ENCODE results near the gene RAB9A. TPM values are rescaled to one million over a fixed set of nuclear protein-coding genes. Genes with fewer than 3 reads are reported as not detected.

RAB9A gene
- polyA plus RNA-seq, 3 donors: 22.9 to 29.3 (median 25.4) TPM

DNA sequence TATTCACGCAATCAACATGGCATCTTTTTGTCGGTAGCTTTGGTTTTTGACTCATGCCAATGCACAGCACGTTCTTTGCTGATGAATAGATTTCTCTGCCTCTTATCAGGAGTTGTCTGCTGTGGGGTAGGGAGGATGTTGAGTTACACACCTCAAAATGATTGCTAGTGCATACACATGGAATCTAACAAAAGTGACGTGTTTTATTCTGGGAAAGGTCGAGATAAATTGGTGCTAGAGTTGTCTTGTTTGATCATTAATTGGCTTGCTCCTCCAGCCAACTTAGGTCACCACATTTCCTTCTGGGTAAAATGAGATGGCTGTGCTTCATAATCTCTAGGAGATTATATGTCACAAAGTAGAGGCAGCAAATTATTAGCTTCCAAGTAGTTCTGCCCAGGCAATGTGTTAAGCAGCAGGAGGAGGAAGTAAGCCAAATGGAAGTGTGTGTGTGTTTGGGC is 3.9 kb downstream of the RAB9A start:
- DNase-seq (ENCODE audit: extremely low read depth in 1 of 11, low read depth in 9 of 11, low spot score in 4 of 11): no peak

DNA sequence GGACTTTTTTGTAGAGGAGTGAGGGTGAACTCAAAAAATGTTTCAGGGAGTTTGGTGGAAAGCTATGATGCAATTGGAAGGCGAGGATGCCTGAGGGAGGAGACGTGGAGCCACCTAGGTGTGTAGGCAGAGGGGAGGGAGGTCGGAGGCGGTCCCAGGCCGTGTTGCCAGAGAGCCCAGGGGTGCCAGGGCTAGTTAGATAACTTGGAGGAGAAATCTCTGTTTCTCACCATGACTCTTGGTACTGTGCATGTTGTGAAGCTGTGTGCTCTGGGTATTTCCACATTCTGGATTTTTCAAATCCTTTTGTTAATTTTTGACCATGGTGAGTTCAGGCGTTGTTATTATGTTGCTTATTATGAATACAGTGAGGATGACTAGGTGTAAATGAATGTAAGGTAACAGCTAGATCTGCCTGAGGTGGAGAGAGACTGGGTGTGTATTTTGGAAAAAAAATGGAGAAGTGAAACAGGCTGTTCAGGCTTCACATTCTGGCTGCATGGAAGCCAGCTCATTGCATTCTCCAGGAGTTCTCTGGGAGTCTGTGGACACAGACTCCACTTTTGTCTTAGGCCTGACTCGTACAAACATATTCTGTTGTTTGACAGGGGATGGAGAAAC is 4.5 kb downstream of the RAB9A start:
- DNase-seq (ENCODE audit: extremely low read depth in 1 of 11, low read depth in 9 of 11, low spot score in 4 of 11): no peak

DNA sequence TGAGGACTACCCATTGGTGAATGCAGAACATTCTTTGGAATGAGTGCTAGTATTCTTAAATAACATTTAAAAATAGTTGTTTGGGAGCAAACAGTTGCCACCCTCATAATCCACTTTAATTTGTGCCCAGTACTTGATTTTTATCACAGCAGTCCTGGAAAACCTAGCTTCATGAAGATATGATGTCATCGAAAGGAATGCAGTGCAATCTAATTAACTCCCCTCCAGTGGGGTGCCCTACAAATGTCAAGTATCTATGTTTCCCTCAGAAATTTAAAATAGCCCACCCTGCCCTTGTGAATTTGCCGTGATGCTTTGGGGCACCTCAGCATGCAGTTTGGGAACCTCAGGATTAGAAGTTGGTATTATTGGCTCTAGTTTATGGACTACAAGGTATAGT is 5.4 kb downstream of the RAB9A start:
- no peak for DNase-seq (ENCODE audit: extremely low read depth in 1 of 11, low read depth in 9 of 11, low spot score in 4 of 11)

DNA sequence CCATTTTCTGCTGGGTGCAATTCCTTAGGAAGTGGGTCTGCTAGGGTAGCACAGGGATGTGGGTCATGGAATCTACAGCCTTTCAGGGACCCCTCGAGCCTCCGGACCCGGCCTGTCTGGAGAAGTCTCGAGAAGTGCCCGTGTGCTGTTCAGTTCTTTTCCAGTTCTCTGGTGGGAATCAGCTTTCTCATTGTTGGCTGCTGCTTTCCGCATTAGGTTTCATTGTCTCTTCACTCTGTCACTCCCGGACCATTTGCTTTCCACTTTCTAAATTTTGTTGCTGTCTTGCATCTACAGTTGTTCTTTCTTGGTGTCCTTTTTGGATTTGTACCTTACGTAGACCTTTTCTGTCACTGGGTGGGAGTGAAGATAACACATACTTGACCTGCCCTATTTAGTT is 6.1 kb downstream of the RAB9A start:
- DNase-seq (ENCODE audit: extremely low read depth in 1 of 11, low read depth in 9 of 11, low spot score in 4 of 11): no peak

DNA sequence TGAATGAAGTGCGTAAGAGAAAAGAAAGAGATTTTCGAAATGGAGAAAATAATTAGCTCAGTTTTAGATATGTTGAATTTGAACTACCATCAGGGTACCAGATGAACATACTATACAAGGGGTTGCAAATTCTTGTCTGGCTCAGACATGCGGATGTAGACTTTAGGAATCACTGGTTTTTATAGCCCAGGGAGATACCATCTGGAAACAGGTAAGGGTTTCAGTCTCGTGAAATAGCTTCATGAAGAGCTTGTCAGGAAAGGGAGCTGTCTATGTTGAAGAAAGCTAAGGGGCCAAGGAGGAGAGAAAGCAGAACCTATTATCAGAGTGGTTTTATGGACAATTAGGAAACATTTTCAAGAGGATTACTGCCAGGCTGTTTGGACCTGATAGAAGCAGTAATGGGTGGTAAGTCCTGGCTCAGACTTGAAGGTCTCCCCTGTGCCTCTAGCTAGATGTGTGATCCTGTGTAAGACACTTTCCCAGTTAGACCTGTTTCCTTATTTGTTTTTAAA is 6.7 kb downstream of the RAB9A start:
- no peak for DNase-seq (ENCODE audit: extremely low read depth in 1 of 11, low read depth in 9 of 11, low spot score in 4 of 11)

DNA sequence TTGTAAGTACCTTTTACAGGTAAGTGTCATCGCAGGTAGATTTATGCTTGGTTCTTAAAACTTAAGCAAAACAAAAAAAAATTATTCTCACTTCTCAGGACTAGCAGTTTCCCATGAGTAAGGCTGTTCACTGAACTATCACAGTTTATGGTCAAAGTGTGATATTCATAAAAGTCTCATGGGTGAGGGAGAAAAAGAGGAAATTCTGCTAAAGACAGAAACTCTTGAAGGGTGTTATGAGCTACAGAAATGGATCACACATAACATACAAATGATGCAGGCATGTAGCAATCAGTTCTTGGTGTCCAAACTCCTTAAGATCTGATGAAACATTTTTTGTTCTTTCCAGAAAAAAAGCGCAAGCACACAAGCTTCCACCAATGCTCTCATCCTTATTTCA is 8.5 kb downstream of the RAB9A start:
- no peak for DNase-seq (ENCODE audit: extremely low read depth in 1 of 11, low read depth in 9 of 11, low spot score in 4 of 11)

DNA sequence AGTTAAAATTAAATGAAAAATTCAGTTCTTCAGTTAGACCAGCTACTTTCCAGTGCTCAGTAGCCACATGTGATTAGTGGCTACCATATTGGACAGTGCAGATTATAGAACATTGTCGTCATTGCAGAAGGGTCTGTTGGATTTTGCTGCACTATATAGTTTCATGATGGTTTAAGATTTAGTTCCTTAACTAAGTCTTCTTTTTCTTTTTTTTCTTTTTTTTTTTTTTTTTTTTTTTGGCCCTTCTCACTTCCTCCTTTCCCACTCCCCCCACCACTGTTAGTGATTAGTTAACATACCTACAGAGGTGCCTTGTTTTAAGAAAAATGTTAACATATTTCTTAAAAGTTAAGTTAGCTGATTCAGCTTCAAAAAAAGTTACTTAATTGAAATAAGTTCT is 9.0 kb downstream of the RAB9A start:
- DNase-seq (ENCODE audit: extremely low read depth in 1 of 11, low read depth in 9 of 11, low spot score in 4 of 11): no peak

DNA sequence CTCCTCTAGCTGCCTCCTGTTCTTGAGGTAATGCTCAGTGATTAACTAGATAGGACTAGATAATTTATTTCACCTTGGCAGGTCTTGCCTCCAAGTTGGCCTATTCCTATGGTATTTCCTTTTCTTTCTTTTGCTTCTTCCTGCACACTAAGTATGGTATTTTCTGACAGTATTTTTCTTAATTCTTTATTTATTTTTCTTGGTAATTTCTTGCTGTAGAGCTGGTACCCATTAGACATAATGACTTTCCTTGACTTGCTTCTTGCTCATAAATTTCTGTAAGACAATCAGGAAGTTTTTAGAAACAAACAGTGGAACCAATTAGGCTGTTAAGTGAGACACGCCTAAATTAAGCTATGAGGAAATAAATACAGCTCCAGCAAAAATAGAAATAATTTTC is 9.5 kb downstream of the RAB9A start:
- DNase-seq (ENCODE audit: extremely low read depth in 1 of 11, low read depth in 9 of 11, low spot score in 4 of 11): no peak

DNA sequence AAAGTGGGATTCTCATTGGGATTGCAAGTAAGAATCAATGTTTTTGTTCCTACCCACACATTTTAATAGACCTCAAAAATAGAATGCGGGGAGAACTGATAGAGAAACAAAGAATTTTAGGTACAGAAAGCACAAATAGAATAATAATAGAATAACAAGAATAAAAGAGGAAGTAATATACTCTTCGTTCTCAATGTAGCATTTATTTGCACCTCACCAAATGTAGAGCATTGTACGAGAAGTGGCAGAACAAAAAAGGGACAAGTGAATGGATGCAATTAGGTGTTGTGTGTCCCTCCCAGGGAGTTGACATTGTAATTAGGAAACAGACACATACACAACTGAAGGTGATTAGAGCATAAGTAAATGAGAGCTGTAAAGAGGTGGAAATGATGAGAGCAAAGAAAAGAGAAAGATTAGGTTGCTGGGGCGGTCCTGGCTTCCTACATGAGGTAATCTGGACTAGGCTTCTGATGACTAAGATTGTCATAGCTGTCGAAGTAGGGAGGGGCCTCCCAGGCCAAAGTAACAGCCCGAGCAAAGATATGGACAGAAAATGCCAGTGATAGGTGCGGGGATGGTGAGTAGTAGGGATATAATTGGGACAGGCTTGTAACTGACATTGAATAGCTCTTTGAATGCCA is 10.4 kb downstream of the RAB9A start:
- DNase-seq (ENCODE audit: extremely low read depth in 1 of 11, low read depth in 9 of 11, low spot score in 4 of 11): no peak

DNA sequence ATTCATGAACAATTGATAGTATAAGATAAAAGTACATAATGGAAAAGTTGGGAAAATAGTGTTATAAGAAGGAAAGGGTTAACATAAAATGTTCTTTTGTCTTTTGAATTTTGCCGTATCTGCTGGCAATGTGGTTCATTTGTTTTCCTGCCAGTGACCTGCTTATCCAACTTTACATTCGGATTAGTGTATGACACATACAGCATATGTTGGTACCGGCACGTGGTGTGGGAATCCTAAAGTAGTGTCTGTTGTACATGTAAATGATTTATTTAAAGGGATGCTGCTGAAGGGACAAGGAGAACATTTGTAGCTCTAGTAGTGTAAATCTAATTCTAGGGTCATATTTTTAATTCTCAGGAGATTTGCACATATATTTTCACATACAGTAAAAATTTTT is 11.5 kb downstream of the RAB9A start:
- DNase-seq (ENCODE audit: extremely low read depth in 1 of 11, low read depth in 9 of 11, low spot score in 4 of 11): no peak

DNA sequence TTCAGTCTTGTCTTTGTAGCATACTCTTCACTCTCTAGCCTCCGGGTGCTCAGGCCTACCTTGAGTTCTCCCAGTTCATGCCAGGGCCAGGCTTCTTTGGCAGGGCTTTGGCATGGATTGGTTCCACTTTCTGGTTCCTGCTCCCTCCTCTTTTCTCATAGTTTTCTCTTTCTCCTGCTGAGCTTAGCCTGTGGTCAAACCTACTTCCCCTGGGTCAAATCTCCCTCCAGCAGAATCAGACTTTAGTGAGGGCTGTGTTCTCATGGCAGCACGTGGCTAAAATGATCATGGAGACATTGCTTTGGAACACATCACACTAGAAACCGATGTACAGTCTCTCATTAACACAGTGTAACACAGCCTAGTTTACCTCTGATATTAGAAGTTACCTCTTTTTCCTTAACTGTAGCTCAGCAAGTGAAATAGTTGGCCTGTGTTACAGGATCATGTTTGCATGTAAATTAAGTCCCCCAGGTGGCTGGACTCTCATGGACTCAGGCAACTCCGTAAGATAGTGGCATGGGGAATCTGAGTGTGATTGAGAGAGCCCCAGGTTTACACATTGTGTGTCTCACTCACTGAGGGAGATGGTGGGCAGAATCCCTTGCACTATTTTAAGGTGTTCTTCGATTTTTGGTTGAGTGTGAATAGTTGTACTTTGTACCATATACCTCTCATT is 13.3 kb downstream of the RAB9A start:
- no peak for DNase-seq (ENCODE audit: extremely low read depth in 1 of 11, low read depth in 9 of 11, low spot score in 4 of 11)

DNA sequence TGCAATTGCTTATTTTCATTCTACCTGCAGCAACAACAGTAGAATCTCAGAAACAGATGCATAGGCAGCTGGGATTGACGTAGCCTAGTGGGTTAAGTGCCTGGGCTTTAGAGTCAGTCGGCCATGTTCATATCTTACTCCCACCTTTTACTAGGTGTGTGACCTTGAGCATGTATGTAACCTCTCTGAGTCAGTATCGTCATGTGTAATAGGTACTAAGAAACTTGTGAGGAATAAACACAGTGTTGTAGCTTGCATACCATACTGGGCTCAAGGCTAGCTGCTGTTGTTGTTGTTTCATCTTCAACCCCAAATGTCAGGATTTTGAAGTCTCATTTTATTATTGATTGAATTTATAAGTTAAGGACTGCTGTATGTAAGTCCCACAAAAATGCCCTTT is 14.2 kb downstream of the RAB9A start:
- no peak for DNase-seq (ENCODE audit: extremely low read depth in 1 of 11, low read depth in 9 of 11, low spot score in 4 of 11)

DNA sequence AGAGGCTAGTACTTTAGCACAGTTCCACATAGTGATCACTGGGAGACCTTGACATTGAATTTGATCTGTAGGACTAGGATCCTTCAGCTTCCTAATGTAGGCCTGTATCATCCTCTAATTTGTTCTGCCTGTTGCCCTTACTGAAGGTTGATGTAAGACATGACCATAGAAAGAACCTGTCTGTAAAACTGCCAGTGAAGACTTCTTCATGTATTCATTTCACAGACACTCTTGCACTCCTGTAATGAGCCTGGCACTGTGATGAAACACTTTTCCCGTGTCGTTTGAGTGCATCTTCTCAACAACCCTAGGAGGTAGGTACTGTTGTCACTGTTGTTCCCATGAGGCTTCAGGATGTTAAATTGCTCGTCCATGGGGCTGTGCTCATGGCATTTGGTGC is 14.7 kb downstream of the RAB9A start:
- no peak for DNase-seq (ENCODE audit: extremely low read depth in 1 of 11, low read depth in 9 of 11, low spot score in 4 of 11)

DNA sequence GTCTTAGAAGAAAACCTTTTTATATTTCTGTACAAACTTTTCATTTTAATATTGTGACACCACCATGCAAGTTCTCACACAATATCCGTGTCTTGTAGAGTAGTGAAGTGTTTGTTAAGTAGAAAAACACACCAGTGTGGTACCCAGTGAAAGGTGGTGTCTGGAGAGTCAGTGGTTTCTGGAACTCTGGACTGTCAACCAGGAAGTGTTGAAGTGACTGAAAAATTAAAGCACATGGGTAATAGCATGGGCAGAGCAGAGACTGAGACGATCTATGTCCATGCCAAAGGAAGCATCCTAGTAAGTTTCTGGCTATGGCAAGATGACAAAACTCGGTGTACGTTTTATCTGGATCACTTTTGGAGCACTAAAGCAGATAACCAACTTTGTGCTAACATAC is 22.2 kb downstream of the RAB9A start:
- no peak for DNase-seq (ENCODE audit: extremely low read depth in 1 of 11, low read depth in 9 of 11, low spot score in 4 of 11)

DNA sequence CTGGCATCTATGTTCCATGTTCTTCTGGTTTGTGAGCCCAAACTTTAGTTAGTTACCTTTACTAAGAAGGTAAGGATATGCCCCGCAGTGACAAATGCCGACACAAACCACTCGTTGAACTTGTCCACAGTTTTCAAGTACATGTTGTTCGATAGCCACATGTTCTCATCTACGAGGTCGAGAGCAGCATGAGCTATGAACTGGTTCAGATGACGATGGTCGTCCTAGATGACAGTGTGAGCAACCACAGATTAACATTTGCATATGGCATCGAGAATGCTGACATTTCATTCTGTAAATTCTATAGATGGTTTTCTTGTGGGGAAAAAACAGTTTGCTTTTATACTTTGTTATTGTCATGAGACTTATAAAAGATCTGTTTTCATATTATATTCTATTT is 27.5 kb downstream of the RAB9A start:
- no peak for DNase-seq (ENCODE audit: extremely low read depth in 1 of 11, low read depth in 9 of 11, low spot score in 4 of 11)

DNA sequence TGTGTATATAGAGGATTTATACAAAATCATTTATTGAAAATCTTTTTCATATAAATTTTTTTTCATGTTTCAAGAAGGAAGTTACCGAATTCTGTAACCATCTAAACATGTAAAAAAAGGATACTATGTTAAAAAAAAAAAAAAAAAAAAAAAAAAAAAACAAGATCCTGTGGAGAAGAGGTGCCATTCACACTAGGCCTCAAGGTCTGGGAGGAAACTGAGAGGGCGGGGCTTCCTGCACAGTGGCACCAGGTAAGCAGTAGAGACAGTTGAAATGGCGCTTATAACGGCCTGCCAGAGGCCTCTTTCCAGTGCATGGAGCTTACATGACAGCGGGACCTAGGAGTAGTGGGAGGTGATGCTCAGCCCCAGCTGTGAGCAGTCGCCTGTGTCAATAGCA is 28.0 kb downstream of the RAB9A start:
- no peak for DNase-seq (ENCODE audit: extremely low read depth in 1 of 11, low read depth in 9 of 11, low spot score in 4 of 11)

DNA sequence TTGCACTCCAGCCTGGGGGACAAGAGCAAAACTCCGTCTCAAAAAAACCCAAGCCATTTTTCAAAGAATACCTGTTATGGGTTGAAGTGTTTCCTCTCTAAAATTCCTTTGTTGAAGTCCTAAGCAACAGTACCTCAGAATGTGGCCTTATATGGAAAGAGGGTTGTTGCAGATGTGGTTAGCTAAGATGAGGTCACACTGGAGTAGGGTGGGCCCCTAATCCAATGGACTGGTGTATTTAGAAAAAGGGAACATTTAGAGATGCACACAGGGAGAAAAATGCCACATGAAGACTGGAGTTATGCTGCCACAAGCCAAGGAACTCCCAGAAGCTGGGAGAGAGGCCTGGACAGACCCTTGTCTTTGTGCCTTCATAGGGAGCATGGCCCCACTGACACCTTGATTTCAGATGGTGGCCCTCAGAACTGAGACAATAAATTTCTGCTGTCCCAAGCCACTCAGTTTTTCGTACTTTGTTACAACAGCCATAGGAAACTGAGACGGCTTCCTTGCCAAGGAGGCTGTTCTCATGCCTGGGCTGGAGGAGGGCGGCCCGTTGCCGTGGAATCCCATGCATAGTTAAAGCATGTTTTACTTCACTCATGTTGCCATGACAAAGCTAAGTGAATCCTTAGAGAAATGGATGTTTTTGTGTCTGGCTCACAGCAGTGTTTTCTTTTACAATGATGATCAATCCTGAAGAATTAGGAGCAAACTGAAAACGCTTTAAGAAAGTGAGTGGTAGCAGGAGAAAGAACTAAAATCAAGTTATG is 29.0 kb downstream of the RAB9A start:
- no peak for DNase-seq (ENCODE audit: extremely low read depth in 1 of 11, low read depth in 9 of 11, low spot score in 4 of 11)

DNA sequence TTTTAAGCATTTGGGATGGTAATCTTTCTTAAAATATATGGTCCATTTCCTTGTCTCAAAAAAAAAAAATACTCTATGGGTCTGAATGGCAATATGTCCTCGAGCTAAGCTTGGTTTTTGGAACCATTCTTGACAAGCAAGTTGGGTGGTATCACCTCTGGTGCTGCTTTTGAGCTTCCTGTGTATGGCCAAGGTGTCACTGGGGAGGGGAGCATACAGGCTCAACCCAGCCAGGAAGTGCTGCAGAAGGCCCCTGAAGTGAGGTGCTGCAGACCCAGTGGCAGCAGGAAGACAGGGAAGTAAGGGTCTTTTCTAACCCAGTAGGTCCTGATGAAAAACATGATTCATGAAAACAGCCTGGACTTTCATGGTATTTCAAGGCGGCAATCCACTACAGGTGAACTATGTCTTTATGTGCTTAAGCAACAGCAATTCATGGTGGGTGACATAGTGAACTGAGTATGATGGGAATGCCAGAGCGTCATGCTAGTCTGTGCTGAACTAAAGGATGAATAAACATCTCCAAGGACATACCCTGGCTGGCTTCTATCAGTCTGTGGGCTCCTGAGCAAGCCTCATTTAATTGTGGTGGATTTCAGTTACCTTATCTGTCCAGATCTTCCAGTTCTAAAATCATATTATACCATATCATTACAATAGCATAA is 30.4 kb downstream of the RAB9A start:
- DNase-seq (ENCODE audit: extremely low read depth in 1 of 11, low read depth in 9 of 11, low spot score in 4 of 11): no peak

DNA sequence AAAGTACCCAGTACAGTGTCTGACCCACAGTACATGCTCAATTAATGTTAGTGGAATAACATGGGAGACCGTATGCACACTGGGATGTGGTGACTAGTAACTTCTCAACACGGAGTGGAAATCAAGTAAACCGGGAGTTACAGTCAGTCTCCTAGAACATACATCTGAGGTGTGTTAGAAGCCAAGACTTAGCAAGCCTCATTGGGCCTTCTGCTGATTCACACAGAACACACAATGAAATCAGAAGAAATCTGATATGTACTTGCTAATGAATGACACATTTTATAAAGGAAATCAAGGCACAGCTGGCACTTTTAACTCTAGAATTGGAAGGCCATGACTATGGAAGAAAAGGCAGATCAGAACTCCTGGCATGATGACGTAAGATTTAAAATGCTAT is 32.4 kb downstream of the RAB9A start:
- DNase-seq (ENCODE audit: extremely low read depth in 1 of 11, low read depth in 9 of 11, low spot score in 4 of 11): no peak
